ENCODE measurements around the gene USP4.

The USP4 gene

DNA sequence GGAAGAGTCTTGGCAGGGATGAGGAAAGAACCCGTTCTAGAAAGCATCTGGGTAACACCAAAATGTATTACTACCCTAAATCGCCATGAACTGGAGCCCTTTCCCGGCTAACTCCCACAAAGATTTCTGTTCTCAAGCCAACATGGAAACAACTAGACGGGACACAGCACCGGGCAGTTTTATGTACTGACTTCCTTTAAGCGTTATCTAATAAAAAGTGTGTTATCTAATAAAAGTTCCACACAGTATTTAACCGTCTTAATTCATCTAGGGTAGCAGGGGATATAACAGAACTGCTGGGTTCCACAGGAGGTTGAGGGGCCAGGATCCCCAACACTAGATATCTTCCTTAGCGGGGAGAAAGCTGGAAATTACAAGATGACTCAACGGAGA lies 62.5 kb downstream of the USP4 start:
- no peak for TF ChIP-seq EZH2phosphoT487 (conservative IDR thresholded peaks at IDR 0.05; ENCODE audit: low read length)
- TF ChIP-seq, protein P1, sequence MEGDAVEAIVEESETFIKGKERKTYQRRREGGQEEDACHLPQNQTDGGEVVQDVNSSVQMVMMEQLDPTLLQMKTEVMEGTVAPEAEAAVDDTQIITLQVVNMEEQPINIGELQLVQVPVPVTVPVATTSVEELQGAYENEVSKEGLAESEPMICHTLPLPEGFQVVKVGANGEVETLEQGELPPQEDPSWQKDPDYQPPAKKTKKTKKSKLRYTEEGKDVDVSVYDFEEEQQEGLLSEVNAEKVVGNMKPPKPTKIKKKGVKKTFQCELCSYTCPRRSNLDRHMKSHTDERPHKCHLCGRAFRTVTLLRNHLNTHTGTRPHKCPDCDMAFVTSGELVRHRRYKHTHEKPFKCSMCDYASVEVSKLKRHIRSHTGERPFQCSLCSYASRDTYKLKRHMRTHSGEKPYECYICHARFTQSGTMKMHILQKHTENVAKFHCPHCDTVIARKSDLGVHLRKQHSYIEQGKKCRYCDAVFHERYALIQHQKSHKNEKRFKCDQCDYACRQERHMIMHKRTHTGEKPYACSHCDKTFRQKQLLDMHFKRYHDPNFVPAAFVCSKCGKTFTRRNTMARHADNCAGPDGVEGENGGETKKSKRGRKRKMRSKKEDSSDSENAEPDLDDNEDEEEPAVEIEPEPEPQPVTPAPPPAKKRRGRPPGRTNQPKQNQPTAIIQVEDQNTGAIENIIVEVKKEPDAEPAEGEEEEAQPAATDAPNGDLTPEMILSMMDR (IDR thresholded peaks at IDR 0.05; ENCODE audit: insufficient read depth, low read length, poor library complexity, severe bottlenecking), result no peak
- H3K9ac ChIP-seq (ENCODE audit: low read length), result peak overlapping the region; percentile 27; the same call in 1 of the 2 replicates
- no peaks in the 10 kb centered on the region for H3K27me3 ChIP-seq (ENCODE audit: low read length)
- H4K20me1 ChIP-seq (ENCODE audit: low read depth, low read length), result no peaks in the 10 kb centered on the region
- no peaks in the 10 kb centered on the region for H3K36me3 ChIP-seq (ENCODE audit: low read length)
- H3K79me2 ChIP-seq (ENCODE audit: insufficient read depth, low read length), result no peaks in the 10 kb centered on the region
- peaks cover 12% of the 10 kb centered on the region; the same call in 1 of the 2 replicates for H3F3A ChIP-seq (ENCODE audit: insufficient read depth)
- H3K4me3 ChIP-seq (ENCODE audit: insufficient read depth, low read length, poor library complexity, severe bottlenecking), result no peak overlapping the region
- peak overlapping the region; percentile 38 for H3K4me2 ChIP-seq (ENCODE audit: low read depth, low read length, poor library complexity, severe bottlenecking)
- H2AFZ ChIP-seq (ENCODE audit: low read depth, low read length, severe bottlenecking), result peak overlapping the region; percentile 28
- peak overlapping the region; percentile 10; the same call in 1 of the 2 replicates for H3K27ac ChIP-seq (ENCODE audit: low read depth, low read length)
- H3K9me3 ChIP-seq (ENCODE audit: insufficient read depth, low read length), result no peaks in the 10 kb centered on the region
- H3K9me2 ChIP-seq (replicated peaks; ENCODE audit: insufficient read depth, low read length), result no peaks in the 10 kb centered on the region

DNA sequence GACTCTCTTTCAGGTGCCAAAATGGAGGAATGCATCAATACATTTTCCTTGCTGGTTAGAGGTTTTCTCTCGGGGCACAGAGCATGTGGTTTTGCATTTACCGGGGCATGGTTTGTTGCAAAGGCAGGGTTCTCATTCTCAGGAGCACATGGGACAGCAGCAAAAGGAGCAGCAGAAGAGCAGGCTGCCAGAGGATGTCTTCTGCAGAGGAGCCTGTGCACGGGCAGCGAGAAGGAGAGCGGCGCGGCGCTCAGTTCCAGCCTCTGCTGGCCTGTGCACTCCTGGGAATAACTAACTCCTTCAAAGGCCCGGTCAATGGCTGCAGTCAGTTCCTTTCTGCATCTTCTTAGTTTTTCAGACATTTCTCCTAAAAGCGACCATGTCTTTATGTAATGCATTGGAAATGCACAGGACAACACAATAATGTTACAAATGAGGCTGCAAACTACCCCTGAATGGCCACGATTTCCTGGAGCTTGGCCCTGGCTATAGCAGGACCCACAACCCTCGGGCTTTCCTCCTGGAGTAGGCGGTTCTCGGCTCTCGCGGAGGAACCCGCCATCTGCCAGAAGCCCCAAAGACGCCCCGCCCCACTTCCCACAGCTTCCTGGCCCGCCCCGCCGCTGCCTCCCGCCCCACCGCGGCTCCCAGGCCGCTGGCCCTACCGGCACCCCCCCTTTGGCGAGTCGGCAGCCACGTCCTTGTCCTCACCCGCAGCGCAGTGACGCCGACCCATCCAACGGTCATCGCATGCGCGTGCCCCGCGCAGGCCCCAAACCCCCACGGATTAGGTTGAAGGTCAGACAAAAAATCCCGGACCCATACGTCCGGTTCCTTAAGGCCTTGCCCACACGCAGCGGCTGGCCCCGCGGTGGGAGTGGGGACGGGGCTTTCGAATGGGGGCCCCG lies 63.1 kb downstream of the USP4 start, which contains the start of gene C3orf62:
C3orf62 (minus strand) TSS at position 758 of the 908 bp plus-strand sequence; CDS start at position 398, 360 bp downstream.
- Histone ChIP-seq H3K4me2 (ENCODE audit: low read depth, low read length, poor library complexity, severe bottlenecking) (peak within 1 kb of the TSS; percentile 38), H3K9ac (ENCODE audit: low read length) (peak within 1 kb of the TSS; percentile 27), H3K9me3 (ENCODE audit: insufficient read depth, low read length) (no peaks in the 10 kb centered on the region), H4K20me1 (ENCODE audit: low read depth, low read length) (no peaks in the 10 kb centered on the region), H3K79me2 (ENCODE audit: insufficient read depth, low read length) (no peaks in the 10 kb centered on the region), H3F3A (ENCODE audit: insufficient read depth) (peaks cover 12% of the 10 kb centered on the region; the same call in 1 of the 2 replicates), H3K9me2 (replicated peaks; ENCODE audit: insufficient read depth, low read length) (no peaks in the 10 kb centered on the region), H3K27me3 (ENCODE audit: low read length) (no peaks in the 10 kb centered on the region), H3K27ac (ENCODE audit: low read depth, low read length) (peak within 1 kb of the TSS; percentile 10; the same call in 1 of the 2 replicates), H2AFZ (ENCODE audit: low read depth, low read length, severe bottlenecking) (peak within 1 kb of the TSS; percentile 28), H3K36me3 (ENCODE audit: low read length) (no peaks in the 10 kb centered on the region), H3K4me3 (ENCODE audit: insufficient read depth, low read length, poor library complexity, severe bottlenecking) (no peak within 1 kb of the TSS)
- no peak for TF ChIP-seq EZH2phosphoT487 (conservative IDR thresholded peaks at IDR 0.05; ENCODE audit: low read length)
- TF ChIP-seq, protein P1 (IDR thresholded peaks at IDR 0.05; ENCODE audit: insufficient read depth, low read length, poor library complexity, severe bottlenecking), result no peak

DNA sequence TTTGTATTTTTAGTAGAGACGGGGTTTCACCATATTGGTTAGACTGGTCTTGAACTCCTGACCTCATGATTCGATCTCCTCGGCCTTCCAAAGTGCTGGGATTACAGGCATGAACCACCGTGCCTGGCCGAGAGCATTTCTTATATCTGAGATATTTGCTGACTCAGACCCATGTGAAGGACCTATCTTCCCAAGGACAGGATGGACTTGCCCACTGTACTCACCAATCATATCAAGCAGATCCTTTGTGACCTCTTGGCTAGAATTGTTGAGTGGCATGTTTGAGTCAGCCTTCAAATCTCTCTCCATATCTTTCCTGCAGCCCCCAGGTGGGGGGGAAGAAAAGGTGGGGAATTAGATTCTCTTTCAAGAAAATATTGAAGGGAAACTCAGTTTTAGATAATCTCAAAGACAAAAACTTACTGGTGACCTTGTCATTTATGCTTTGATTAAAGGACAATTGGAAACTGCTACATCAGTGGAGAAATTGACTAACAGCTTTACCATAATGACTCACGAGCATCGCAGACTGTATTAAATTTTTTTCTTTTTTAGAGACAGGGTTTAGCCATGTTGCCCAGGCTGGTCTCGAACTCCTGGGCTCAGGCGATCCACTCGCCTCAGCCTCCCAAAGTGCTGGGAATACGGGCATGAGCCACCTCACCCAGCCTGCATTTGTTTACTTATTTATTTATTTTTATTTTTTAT lies 65.9 kb downstream of the USP4 start:
- Histone ChIP-seq H4K20me1 (ENCODE audit: low read depth, low read length) (no peaks in the 10 kb centered on the region), H3K4me2 (ENCODE audit: low read depth, low read length, poor library complexity, severe bottlenecking) (no peak overlapping the region), H3F3A (ENCODE audit: insufficient read depth) (peaks cover 11% of the 10 kb centered on the region; the same call in 1 of the 2 replicates), H3K27ac (ENCODE audit: low read depth, low read length) (no peak overlapping the region), H3K4me3 (ENCODE audit: insufficient read depth, low read length, poor library complexity, severe bottlenecking) (no peak overlapping the region), H3K36me3 (ENCODE audit: low read length) (no peaks in the 10 kb centered on the region), H3K9ac (ENCODE audit: low read length) (no peak overlapping the region), H3K9me3 (ENCODE audit: insufficient read depth, low read length) (no peaks in the 10 kb centered on the region), H3K79me2 (ENCODE audit: insufficient read depth, low read length) (no peaks in the 10 kb centered on the region), H2AFZ (ENCODE audit: low read depth, low read length, severe bottlenecking) (no peak overlapping the region), H3K9me2 (replicated peaks; ENCODE audit: insufficient read depth, low read length) (no peaks in the 10 kb centered on the region), H3K27me3 (ENCODE audit: low read length) (no peaks in the 10 kb centered on the region)
- TF ChIP-seq, protein P1 (IDR thresholded peaks at IDR 0.05; ENCODE audit: insufficient read depth, low read length, poor library complexity, severe bottlenecking), result no peak
- no peak for TF ChIP-seq EZH2phosphoT487 (conservative IDR thresholded peaks at IDR 0.05; ENCODE audit: low read length)

All from SU-DHL-6 (cell line).